Limb (tissue), 2 donors: ENCODE data around the gene BDH1.
A peak's percentile ranks its signal among the peaks of the same experiment; 100 is the strongest.
"Not testable (repeated sequence)": the region's sequence is repeated elsewhere in the genome, so short reads cannot be mapped to it uniquely, and the experiment has no call there.

ENCODE experiments used
- DNase-seq, 2 donors: peaks; one replicate each; pipeline ENCODE4 v3.0.0-alpha.2; 2016; ENCODE audit errors: extremely low spot score in 2 of 2

The BDH1 gene

DNA sequence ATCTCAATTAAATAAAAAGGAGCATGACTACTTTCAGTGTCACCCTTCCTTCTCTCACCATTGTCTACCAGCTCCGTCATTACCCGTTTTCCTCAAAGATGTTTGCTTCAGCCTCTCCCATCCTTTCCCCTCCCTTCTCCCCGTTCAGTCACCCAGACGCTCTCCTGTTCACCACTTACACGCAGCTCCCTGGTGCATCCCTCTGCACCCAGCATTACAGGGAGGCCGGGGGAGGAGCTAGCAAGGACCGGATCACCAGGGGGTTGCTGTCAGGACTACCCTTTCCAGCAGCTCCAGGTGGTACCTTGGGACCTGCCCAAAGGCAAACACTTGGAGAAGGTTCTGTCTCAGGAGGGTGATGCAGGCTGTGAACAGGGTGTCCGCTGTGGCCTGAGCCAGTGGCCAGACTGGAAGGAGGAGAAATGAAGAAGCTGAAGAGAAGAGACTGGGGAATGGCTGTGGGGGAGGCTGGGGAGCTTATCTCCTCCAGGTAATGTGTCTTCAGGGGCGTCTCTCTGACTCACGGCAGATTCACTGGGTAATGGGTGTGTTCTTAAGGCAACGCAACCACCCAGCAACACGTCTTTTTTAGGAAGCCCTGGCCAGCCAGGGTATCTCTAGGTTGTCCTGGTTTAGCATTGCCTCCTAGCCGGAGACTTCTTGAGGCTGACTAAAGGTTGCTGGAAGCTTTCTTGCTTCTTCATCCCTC, 21.8 kb upstream of the BDH1 start:
- no peak for DNase-seq

DNA sequence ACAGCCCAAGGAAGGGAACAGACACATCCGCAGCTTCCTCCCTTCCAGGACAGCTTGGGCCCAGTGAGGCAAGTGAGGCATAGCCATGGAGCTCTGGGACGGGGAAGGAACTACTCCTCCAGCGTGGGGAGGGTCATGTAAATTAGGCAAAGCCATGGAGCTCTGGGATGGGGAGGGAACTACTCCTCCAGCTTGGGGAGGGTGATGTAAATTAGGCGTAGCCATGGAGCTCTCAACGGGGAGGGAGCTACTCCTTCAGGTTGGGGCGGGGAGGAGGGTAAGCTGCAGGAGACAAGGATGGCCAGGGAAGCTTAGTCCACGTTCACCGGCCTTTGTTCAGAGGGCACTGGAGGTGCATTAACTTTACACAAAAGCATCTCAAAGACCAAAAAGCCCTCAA, 21.1 kb upstream of the BDH1 start:
- no peak for DNase-seq

DNA sequence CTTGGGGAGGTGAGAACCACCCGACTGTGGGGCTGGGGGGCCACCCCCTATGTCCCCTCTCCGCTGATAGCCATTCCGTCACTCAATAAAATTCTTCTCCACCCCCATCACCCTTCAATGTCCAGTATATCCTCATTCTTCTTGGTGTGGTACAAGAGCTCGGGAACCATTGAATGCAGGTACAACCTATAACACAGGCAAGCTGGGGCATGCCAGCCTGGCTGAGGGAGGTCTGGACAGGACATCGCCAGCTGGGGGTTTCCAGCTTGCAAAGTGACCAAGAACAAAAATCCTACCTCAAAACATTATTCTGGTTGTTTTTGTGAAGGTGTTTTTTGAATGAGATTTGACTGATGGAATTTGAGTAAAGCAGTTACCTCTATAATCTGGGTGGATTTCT, 19.6 kb upstream of the BDH1 start:
- DNase-seq, result no peak

DNA sequence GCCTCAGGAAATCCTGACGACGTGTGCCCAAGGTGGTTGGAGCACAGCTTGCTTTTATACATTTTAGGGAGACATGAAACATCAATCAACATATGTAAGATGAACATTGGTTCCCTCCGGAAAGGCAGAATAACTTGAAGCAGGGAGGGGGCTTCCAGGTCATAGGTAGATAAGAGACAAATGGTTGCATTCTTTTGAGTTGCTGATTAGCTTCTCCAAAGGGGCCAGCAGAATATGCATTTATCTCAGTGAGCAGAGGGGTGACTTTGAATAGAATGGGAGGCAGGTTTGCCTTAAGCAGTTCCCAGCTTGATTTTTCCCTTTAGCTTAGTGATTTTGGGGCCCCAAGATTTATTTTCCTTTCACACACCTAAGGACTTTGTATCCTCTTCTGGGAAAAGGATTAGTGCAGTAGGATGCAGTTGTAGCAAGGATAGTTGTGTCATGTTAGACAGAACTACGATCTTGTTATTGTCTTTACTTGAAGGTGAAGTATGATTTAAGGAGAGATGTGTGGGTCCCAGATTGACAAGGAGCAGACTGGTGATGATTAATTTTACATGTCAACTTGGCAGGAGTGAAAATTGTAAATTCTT, 18.7 kb upstream of the BDH1 start:
- not testable (repeated sequence) for DNase-seq

DNA sequence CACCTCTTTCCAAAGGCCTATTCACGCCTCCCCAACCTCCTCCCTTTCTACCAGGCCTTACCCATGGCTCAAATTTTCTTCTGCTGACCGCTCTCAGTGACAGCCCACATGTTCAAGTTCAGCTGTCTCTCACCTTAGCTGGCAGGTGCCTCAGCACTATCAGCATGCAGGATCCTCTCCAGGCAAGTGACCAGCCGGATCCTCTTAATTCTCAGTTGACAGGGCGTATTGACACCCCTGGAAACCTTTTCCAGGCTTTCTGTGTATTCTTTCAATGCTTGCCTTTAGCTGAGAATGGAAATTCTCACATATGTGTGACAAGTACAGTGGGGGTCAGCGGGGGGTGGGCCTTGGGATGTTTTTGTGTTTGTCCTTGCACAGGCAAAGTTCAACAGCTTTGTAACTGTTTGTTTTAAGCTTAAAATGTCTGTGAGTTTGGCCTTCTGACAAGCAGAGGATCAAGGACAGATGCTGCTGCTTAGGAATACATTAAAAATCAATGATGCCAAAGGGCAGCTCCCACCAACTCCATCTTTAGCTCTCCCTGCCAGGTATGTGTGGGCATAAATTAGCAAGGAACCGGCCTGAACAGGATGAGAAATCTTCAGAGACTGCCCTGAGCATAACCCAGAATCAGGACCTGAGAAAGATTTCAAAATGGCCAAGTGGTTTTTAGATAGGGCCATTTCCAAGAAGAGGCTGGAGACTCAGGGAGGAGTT, 17.4 kb upstream of the BDH1 start:
- no peak for DNase-seq

DNA sequence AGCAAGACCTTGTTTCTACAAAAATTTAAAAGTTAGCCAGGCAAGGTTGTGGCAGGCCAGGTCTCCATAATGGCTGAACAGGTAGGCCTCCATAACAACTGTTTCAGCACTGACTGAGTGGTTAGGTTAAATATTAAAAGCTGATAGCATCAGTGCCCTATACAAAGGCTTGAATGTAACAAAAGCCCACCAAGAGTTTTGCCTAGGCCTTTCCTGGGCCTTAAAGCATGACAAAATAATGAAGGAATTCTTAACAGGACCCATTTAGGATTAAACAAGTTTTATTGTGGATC, 16.1 kb upstream of the BDH1 start:
- DNase-seq, result not testable (repeated sequence)

DNA sequence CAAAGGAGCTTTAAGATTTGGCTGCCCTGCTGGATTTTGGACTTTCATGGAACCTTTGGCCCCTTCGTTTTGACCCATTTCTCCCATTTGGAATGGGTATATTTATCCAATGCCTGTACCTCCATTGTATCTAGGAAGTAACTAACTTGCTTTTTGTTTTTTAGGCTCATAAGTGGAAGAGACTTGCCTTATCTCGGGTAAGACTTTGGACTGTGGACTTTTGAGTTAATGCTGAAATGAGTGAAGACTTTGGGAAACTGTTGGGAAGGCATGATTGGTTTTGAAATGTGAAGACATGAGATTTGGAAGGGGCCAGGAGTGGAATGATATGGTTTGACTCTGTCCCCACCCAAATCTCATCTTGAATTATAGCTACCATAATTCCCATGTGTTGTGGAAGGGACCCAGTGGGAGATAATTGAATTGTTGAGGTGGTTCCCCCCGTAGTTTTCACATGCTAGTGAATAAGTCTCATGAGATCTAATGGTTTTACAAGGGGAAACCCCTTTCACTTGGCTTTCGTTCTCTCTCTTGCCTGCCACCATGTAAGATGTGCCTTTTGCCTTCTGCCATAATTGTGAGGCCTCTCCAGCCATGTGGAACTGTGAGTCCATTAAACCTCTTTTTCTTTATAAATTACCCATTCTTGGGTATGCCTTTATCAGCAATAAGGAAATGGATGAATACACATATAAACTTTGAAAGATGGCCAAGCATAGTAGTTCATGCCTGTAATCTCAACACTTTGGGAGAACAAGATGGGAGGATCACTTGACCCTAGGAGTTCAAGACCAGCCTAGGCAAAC, 15.5 kb upstream of the BDH1 start:
- not testable (repeated sequence) for DNase-seq

DNA sequence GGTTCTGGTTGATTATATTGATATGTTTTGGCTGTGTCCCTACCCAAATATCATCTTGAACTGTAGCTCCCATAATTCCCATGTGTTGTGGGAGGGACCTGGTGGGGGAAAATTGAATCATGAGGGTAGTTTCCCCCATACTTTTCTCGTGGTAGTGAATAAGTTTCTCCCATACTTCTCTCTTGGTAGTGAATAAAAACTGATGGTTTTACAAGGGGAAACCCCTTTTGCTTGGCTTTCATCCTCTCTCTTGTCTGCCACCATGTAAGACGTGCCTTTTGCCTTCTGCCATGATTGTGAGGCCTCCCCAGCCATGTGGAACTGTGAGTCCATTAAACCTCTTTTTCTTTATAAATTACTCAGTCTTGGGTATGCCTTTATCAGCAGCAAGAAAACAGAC, 13.7 kb upstream of the BDH1 start:
- not testable (repeated sequence) for DNase-seq

DNA sequence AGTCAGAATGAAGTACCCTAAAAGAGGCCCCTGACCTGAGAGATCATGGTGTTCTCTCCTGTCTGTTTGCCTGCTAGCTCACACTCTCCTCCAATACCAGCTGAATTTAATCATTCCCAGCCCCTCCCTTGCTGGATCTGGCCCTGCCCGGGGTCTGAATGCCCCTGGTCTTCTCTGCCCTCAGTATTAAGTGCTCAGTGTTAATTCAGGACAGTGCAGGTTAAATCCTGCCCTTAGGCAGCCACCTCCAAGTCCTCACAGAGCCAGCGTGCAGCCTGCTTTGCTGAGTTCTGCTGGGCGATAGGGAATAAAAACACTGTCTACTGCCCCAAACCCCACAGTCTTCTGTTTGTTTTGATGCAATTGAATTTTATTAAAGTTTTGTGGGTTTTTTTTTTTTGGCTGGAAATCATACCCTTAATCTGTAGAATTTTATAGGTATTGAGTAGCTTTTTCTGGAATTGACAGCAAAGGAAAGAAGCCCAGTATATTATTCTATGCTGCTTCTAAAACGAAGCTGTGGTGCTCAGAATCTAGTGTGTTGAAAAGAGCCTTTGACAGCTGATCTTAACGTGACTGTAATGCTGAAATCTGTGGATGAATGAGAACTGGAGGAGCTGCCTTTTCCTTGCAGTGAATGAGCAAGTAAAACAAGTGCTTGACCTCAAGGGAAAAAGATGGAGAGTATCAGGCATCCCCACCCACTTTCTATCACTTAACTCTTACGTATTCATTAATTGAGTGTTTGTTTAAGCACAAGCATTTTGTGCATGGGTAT, 12.3 kb upstream of the BDH1 start:
- DNase-seq, result no peak

DNA sequence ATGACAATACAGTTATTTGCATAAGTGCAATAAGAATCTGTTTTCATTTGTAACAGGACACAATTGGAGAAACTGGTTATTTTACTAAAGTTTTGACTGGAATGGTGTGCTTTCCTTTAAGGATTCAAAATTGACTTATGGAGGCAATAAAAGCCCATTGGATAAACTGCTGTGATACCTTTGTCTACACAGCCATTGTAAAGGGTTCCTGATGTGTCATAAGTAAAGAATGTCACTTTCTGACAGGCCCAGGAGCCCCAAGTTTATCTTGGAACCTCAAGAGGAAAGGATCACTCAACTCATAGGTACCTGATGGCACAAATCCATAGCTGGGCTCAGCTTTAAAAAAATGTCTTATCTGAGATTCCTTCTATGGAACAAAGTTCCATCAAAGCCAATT, 10.4 kb upstream of the BDH1 start:
- not testable (repeated sequence) for DNase-seq

DNA sequence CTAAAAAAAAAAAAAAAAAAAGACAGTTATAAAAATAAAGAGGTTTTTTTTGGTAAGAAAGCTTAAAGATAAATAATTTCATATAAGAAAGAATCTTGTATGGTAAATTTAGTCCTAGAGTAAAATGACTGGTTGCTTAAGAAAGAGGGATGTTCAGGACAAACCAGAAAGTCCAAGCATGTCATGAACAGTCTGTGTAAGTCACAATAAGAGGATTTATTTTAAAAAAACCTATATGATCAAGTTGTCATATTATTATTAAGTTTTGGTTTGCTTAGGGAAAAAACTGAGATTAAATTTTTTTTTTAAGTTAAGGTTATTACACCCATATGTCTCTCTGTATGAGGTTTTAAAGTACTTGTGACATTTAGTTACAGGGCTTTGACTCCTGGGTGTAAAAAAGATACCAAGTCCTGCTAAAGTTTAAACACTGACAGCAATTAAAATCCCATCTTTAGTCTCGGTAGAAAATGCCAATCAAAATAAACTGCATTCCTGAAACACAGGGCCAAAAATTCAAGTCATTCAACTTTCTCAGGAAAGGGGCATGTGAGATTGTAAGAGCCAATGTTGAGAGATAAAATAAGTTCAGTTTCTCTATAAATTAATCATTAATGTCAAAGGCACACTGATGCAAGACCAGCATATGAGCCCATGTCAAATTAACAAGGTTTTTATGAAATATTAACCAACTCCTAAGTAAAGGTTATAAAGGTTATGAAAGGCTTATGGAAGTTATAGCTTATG, 8.5 kb upstream of the BDH1 start:
- no peak for DNase-seq

DNA sequence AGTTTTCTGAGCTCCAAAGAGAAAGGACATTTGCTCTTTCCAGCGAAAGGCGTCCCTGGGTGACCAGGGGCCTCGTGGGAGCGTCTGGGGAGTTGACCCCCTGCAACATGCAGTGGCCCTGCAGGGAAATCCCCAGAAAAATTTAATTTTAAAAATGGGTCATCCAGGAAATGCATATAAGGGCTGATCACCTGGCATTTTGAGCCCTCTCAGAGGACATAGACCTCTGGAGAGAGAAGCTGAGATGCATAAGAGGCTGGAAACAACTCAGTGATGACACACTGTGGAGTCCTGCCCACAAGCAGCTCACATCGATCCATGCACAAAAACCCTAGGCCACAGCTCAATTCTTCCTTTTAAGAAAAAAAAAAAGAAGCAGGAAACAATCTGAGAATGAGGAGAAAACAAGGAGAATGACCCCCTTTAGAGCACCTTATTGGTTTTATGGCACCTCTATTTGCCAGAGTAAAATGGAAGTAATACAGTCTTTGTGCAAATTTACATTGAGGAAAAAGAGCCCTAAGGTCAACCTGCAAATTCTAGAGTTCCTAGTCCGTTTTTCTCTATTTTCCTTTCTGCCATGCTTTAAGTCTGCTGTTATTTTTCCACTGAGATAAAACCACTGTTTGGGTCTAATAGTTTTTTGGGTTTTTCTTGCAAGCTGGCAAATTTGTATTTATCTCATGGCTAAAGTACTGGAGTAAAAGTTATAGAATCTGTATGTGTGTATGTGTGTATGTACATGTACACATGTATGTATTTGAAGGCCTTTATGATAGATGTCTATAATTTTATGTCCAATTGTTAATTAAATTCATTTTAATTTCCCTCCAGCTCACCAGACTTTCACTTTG, 6.9 kb upstream of the BDH1 start:
- no peak for DNase-seq

DNA sequence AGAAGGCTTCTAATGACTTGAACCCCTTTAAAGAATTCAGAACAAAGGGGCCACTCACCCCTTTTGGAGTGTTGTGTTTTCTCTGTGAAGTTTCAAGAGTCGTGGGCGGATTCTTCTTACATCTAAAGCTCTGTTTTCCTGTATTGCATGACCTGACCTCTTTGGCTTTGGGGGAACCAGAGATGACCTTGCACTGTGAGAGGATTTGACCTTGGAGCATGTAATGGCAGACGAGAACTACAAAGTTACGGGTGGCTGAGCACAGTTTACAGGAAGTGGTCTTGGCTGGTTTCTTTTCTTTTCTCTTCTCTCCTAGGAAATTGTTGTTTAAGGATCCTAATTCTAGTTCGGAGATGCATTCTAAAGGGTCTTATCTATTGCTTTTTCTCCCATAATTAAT, 6.2 kb upstream of the BDH1 start:
- no peak for DNase-seq

DNA sequence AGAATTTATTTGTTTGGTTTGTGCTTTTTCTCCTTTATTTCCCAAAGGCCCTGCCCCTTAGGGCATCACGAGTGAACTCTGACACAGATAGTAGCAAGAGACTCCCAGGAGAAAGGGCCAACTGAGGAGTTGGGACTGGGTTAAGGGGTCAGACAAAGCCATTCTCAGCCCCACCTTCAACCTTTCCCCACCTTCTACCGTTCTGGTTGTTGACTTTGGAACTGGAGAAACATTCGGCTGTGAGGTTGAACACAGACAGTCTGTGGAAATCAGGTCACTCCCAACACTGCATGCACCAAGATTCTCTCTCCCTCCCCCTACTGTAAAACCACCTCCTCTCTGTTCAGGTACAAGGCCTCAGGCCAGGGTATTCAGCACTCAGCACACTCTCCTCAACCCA, 3.9 kb upstream of the BDH1 start:
- no peak for DNase-seq

DNA sequence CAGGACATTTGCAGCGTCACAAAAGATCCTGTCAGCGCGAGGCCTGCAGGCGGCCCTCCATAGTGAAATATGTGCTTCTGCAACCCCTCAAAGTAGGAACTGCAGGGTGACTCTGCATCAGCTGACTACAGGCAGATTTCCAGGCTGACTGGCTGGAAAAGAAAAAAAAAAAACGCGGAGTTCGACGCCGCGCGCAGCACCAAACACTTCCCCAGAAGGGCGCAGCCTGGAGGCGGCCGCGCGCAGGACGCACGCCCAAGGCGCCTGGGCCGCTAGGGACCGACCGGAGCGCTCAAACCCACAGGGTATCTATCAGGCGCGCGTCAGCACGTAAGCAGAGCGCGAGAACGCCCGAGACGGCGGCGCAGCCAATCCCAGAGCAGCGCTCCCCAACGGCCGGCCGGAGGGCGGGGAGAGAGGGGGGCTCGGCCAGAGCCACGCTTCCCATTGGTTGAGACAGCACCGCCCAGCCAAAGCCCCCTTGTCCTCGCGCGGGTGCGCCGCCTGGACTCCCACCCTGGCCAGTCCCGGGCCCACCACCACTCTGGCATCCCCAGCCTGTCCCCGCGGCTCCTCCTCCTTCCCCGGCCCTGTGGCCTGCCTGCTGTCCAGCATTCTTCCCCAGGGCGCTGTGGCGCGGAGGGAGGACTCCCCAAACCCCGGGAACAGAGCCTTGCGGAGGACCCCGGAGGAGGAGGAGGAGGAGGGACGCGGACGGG, 1.0 kb downstream of the BDH1 start:
- DNase-seq, result peak; percentile 93 to 95

DNA sequence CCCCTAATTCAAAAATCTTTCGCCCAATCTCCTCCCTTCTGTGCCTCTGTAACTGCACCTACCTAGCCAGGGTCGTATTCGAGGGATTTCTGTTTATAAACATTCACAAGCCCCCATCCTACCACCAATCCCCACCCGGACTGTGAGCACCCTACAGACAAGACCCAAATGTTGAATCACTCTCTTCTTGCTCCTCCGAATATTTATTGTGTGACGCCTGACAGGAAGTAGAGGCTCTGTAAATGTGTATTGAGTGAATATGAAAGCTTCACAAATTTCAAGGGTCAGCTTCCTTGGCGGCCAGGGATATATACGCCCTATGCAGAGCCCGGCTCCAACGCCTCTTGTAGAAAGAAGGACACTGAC, 1.6 kb downstream of the BDH1 start:
- no peak for DNase-seq

DNA sequence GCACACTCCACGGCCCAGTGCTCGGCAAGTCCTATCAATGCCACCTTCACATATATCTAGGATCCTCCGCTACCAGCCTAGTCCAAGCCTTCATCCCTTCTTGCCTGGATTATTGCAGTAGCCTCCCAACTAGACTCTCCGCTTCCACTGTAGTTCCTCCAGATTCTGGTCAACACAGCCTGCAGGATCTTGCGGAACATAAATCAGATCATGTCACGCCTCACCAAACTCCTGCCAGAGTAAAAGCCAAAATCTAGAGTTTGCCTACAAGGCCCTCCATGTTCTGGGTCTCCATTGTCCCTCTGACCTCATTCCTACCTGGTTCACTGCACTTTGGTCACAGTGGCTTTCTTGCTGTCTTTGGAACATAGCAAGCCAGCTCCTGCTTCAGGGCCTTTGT, 3.6 kb downstream of the BDH1 start:
- no peak for DNase-seq

DNA sequence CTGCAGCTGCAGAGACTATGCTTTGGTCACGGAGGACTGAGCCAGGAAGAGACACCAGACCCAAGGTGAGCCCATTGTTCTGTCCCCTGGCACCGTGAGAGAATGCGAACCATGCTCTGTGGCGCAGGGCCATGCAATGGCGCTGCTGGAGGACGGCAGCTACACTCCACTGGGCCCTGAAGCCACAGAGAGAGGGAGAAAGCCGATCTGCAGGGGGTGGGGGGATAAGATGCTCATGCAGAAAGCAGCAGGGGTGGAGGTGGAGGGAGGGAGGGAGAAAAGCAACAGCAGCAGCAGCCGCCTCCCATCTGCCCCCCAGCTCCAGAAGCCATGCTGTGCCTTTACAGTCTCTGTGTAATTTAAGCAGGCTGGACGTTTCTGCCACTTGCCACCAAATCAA, 5.3 kb downstream of the BDH1 start:
- no peak for DNase-seq

DNA sequence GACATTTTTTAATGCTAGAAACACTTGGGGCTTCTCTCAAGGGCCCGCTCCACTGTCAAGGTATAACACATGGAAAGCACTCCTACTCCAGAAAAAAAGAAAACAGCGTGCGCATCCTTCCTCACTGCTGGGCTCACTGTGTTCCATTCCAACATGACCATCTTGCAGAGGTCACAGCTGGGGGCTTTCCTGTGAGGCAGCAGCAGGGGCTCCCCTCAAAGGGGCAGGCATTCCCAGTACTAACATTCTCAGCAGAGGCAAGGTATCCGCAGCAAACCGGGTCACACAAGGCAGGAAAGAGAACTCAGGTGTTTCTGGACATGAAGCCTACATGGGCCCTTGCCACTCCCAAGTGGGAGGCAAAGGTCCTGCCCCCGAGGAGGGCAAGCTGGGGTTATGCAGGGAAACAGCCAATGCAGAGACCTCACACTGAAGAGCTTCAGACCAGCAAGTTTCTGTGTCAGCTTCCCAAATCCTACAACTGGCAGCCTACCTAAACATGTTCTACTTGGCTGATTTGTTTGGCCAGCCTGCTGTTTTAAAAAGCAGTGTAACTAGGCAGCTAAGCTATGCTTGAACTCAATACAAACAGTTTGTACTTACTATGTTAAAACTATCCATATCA, 6.4 kb downstream of the BDH1 start:
- no peak for DNase-seq
